GM23338 (cell line): ENCODE measurements around the gene FBLN5. TPM values are rescaled to one million over a fixed set of nuclear protein-coding genes. Genes with fewer than 3 reads are reported as not detected.

Experiments
- ATAC-seq: fragments of 200-7000 bp; cut with Tn5 transposase; 3 replicates; pipeline ENCODE4 v1.9.1; 2020
- DNase-seq: peaks from one replicate; pipeline ENCODE4 v3.0.0-alpha.2; 2015; ENCODE audit warnings: low spot score
- H2AFZ ChIP-seq: fragments of 200-600 bp; sonication (generic); 2 replicates; pipeline ENCODE4 v1.8.0; 2016; ENCODE audit warnings: antibody characterized with exemption, mild to moderate bottlenecking, moderate library complexity
- H3F3A ChIP-seq: fragments of 200-600 bp; sonication (generic); replicated peaks from 2 replicates; pipeline ENCODE4 v1.8.0; 2017; ENCODE audit warnings: antibody characterized with exemption, mixed run types, low read depth
- H3K27ac ChIP-seq: fragments of 200-600 bp; sonication (generic); 2 replicates; pipeline ENCODE4 v1.6.1; 2016; ENCODE audit warnings: low read depth
- H3K27me3 ChIP-seq: fragments of 200-600 bp; sonication (generic); 2 replicates; pipeline ENCODE4 v1.8.0; 2016; ENCODE audit warnings: mild to moderate bottlenecking, mixed run types, moderate library complexity; ENCODE audit not compliant: insufficient read depth
- H3K36me3 ChIP-seq: fragments of 200-600 bp; sonication (generic); 2 replicates; pipeline ENCODE4 v1.8.0; 2016; ENCODE audit warnings: mild to moderate bottlenecking; ENCODE audit not compliant: insufficient read depth
- H3K4me1 ChIP-seq: fragments of 200-600 bp; sonication (generic); 2 replicates; pipeline ENCODE4 v1.8.0; 2016; ENCODE audit warnings: mild to moderate bottlenecking, moderate library complexity; ENCODE audit not compliant: insufficient read depth
- H3K4me2 ChIP-seq: fragments of 200-600 bp; sonication (generic); 2 replicates; pipeline ENCODE4 v1.7.1; 2017; ENCODE audit warnings: mixed run types
- H3K4me3 ChIP-seq: fragments of 200-600 bp; sonication (generic); 2 replicates; pipeline ENCODE4 v1.6.1; 2016; ENCODE audit warnings: mixed run types
- H3K79me2 ChIP-seq: fragments of 200-600 bp; sonication (generic); replicated peaks from 2 replicates; pipeline ENCODE4 v1.8.0; 2017; ENCODE audit warnings: mild to moderate bottlenecking; ENCODE audit not compliant: insufficient read depth
- H3K9me2 ChIP-seq: fragments of 200-600 bp; sonication (generic); 2 replicates; pipeline ENCODE4 v1.8.0; 2017; ENCODE audit not compliant: insufficient read depth
- H4K20me1 ChIP-seq: fragments of 200-600 bp; sonication (generic); replicated peaks from 2 replicates; pipeline ENCODE4 v1.8.0; 2017; ENCODE audit warnings: mild to moderate bottlenecking; ENCODE audit not compliant: insufficient read depth
- H3K27ac Mint-ChIP-seq: 2 replicates; pipeline ENCODE4 v1.8.0; 2020; ENCODE audit warnings: inconsistent platforms, mild to moderate bottlenecking, moderate library complexity, mixed read lengths
- H3K27me3 Mint-ChIP-seq: 3 replicates; pipeline ENCODE4 v1.8.0; 2022; ENCODE audit warnings: low read depth, mild to moderate bottlenecking, moderate library complexity, mixed read lengths, inconsistent platforms; ENCODE audit not compliant: insufficient read depth, poor library complexity
- H3K36me3 Mint-ChIP-seq: 3 replicates; pipeline ENCODE4 v1.8.0; 2021; ENCODE audit warnings: low read depth, mild to moderate bottlenecking, inconsistent platforms, moderate library complexity, mixed read lengths
- H3K4me1 Mint-ChIP-seq: 3 replicates; pipeline ENCODE4 v1.8.0; 2020; ENCODE audit warnings: mild to moderate bottlenecking, inconsistent platforms, mixed read lengths
- H3K4me3 Mint-ChIP-seq: 3 replicates; pipeline ENCODE4 v1.8.0; 2021; ENCODE audit warnings: moderate library complexity, mild to moderate bottlenecking, inconsistent platforms, mixed read lengths
- H3K9me3 Mint-ChIP-seq: 3 replicates; pipeline ENCODE4 v1.8.0; 2020; ENCODE audit warnings: moderate library complexity, mild to moderate bottlenecking, inconsistent platforms, mixed read lengths
- CREB1 ChIP-seq: fragments of 250-450 bp; sonication (Bioruptor Pico); IDR thresholded peaks from 2 replicates; pipeline ENCODE4 v1.5.0; 2020; ENCODE audit warnings: low read depth, mild to moderate bottlenecking, moderate library complexity
- CTCF ChIP-seq, 2 experiments: fragments of 200-600 bp in 1 of 2; sonication (generic) in 1 of 2; conservative IDR thresholded peaks; 2 replicates each; pipeline versions ENCODE4 v1.5.1 to v1.6.1; 2016 to 2017; ENCODE audit warnings: antibody characterized with exemption in 2 of 2, low read depth in 2 of 2, mild to moderate bottlenecking in 2 of 2, moderate library complexity in 1 of 2
- EZH2 ChIP-seq: fragments of 200-600 bp; sonication (generic); IDR thresholded peaks from one replicate; pipeline ENCODE4 v1.8.0; 2017; ENCODE audit warnings: antibody characterized with exemption, mild to moderate bottlenecking, low read depth; ENCODE audit not compliant: unreplicated experiment
- EZH2phosphoT487 ChIP-seq: fragments of 200-600 bp; sonication (generic); IDR thresholded peaks from one replicate; pipeline ENCODE4 v1.8.1; 2018; ENCODE audit warnings: antibody characterized with exemption; ENCODE audit not compliant: unreplicated experiment
- NANOG ChIP-seq: IDR thresholded peaks from 2 replicates; pipeline ENCODE4 v1.6.1; 2016; ENCODE audit warnings: antibody characterized with exemption, borderline replicate concordance
- ZNF114 ChIP-seq: fragments of 250-450 bp; sonication (Bioruptor Pico); IDR thresholded peaks from 2 replicates; pipeline ENCODE4 v1.5.0; 2020; ENCODE audit warnings: mild to moderate bottlenecking, moderate library complexity
- polyA plus RNA-seq: library from polyadenylated mRNA; unstranded; fragments of >200 nt; fragmentation: Nextera tagmentation; extraction: Ambion mirVana; gene quantifications from 2 replicates; pipeline ENCODE4 v1.2.1, GENCODE V29; 2016
- total RNA-seq: library from RNA; depleted of rRNA; stranded (reverse); fragments of >200 nt; shearing (Covaris generic); gene quantifications from 2 replicates; pipeline ENCODE4 v1.2.3, GENCODE V29; 2014
- TF ChIP-seq, protein P1 (sequence below): fragments of 250-450 bp; sonication (Bioruptor Pico); IDR thresholded peaks from 2 replicates; pipeline ENCODE4 v1.5.0; 2020; ENCODE audit warnings: mild to moderate bottlenecking, moderate library complexity

The FBLN5 gene
- total and polyA plus RNA-seq, 2 experiments from 2014 or later: 4.3 to 4.9 TPM

DNA sequence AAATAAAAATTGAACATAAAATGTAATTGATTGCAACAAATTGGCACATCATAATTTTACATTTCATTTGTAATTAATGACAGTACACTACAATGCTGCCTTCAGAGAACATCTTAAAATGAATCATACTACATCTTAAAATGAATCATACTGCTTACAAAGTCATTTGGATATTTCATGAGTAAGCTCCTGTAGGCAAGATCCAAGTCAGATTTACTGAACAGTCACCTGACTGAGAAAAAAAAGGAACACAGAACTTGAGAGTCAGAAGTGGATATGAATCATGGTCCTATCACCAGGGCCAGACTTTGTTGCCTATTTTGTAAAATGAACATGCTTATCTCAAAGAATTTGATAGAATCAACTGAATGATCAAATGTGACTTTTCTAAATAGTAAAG lies 32.7 kb upstream of the FBLN5 start:
- no peak overlapping the region for H3K27ac Mint-ChIP-seq
- no peaks in the 10 kb centered on the region for H3K9me2 ChIP-seq
- H3K27ac ChIP-seq: no peak overlapping the region
- no peak overlapping the region for H3K4me3 ChIP-seq
- no peaks in the 10 kb centered on the region for H3K27me3 ChIP-seq
- no peaks in the 10 kb centered on the region for H3K4me1 Mint-ChIP-seq
- H3K79me2 ChIP-seq: no peaks in the 10 kb centered on the region
- no peaks in the 10 kb centered on the region for H4K20me1 ChIP-seq
- no peaks in the 10 kb centered on the region for H3F3A ChIP-seq
- H3K4me2 ChIP-seq: no peak overlapping the region
- no peak for TF ChIP-seq NANOG
- no peak for TF ChIP-seq EZH2
- TF ChIP-seq, protein P1, sequence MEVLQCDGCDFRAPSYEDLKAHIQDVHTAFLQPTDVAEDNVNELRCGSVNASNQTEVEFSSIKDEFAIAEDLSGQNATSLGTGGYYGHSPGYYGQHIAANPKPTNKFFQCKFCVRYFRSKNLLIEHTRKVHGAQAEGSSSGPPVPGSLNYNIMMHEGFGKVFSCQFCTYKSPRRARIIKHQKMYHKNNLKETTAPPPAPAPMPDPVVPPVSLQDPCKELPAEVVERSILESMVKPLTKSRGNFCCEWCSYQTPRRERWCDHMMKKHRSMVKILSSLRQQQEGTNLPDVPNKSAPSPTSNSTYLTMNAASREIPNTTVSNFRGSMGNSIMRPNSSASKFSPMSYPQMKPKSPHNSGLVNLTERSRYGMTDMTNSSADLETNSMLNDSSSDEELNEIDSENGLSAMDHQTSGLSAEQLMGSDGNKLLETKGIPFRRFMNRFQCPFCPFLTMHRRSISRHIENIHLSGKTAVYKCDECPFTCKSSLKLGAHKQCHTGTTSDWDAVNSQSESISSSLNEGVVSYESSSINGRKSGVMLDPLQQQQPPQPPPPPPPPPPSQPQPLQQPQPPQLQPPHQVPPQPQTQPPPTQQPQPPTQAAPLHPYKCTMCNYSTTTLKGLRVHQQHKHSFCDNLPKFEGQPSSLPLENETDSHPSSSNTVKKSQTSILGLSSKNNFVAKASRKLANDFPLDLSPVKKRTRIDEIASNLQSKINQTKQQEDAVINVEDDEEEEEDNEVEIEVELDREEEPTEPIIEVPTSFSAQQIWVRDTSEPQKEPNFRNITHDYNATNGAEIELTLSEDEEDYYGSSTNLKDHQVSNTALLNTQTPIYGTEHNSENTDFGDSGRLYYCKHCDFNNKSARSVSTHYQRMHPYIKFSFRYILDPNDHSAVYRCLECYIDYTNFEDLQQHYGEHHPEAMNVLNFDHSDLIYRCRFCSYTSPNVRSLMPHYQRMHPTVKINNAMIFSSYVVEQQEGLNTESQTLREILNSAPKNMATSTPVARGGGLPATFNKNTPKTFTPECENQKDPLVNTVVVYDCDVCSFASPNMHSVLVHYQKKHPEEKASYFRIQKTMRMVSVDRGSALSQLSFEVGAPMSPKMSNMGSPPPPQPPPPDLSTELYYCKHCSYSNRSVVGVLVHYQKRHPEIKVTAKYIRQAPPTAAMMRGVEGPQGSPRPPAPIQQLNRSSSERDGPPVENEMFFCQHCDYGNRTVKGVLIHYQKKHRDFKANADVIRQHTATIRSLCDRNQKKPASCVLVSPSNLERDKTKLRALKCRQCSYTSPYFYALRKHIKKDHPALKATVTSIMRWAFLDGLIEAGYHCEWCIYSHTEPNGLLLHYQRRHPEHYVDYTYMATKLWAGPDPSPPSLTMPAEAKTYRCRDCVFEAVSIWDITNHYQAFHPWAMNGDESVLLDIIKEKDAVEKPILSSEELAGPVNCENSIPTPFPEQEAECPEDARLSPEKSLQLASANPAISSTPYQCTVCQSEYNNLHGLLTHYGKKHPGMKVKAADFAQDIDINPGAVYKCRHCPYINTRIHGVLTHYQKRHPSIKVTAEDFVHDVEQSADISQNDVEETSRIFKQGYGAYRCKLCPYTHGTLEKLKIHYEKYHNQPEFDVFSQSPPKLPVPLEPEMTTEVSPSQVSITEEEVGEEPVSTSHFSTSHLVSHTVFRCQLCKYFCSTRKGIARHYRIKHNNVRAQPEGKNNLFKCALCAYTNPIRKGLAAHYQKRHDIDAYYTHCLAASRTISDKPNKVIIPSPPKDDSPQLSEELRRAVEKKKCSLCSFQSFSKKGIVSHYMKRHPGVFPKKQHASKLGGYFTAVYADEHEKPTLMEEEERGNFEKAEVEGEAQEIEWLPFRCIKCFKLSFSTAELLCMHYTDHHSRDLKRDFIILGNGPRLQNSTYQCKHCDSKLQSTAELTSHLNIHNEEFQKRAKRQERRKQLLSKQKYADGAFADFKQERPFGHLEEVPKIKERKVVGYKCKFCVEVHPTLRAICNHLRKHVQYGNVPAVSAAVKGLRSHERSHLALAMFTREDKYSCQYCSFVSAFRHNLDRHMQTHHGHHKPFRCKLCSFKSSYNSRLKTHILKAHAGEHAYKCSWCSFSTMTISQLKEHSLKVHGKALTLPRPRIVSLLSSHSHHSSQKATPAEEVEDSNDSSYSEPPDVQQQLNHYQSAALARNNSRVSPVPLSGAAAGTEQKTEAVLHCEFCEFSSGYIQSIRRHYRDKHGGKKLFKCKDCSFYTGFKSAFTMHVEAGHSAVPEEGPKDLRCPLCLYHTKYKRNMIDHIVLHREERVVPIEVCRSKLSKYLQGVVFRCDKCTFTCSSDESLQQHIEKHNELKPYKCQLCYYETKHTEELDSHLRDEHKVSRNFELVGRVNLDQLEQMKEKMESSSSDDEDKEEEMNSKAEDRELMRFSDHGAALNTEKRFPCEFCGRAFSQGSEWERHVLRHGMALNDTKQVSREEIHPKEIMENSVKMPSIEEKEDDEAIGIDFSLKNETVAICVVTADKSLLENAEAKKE: no peak
- TF ChIP-seq CREB1 (CRISPR knock-in tag): no peak
- TF ChIP-seq ZNF114 (CRISPR knock-in tag): no peak
- TF ChIP-seq EZH2phosphoT487: no peak
- no peak for TF ChIP-seq CTCF (conservative IDR thresholded peaks at IDR 0.05; ENCODE audit: low read depth in 2 of 2)
- H3K9me3 Mint-ChIP-seq: no peaks in the 10 kb centered on the region
- no peaks in the 10 kb centered on the region for H3K4me1 ChIP-seq
- no peaks in the 10 kb centered on the region for H3K36me3 ChIP-seq
- no peaks in the 10 kb centered on the region for H3K27me3 Mint-ChIP-seq
- DNase-seq (no peak), ATAC-seq (no peak)
- H3K36me3 Mint-ChIP-seq: peaks cover 12% of the 10 kb centered on the region; the same call in 2 of the 3 replicates
- H2AFZ ChIP-seq: no peak overlapping the region
- no peak overlapping the region for H3K4me3 Mint-ChIP-seq
